PC-9 (cell line): ENCODE results near the gene MGRN1.

Experiments
- CTCF ChIP-seq: fragments of 200-600 bp; sonication (generic); conservative IDR thresholded peaks from 2 replicates; pipeline ENCODE4 v1.6.1; 2017; ENCODE audit warnings: mixed run types, antibody characterized with exemption, mild to moderate bottlenecking, moderate library complexity
- EZH2 ChIP-seq: fragments of 200-600 bp; sonication (generic); IDR thresholded peaks from 2 replicates; pipeline ENCODE4 v1.8.0; 2017; ENCODE audit warnings: antibody characterized with exemption, low read depth

- TF ChIP-seq CTCF, result no peak
- no peak for TF ChIP-seq EZH2
These were observed 23.4 kb upstream of the MGRN1 start for GRCh38 chr16:4601036-4601863.
